NB4 (cell line): Measurements from ENCODE around the gene CAMKV.

Experiments
- CTCF ChIP-seq: IDR thresholded peaks from one replicate; pipeline ENCODE4 v1.5.1; 2012; ENCODE audit warnings: low read depth, low read length
- POLR2A ChIP-seq: IDR thresholded peaks from 2 replicates; pipeline ENCODE4 v1.6.1; 2011; ENCODE audit warnings: mild to moderate bottlenecking; ENCODE audit not compliant: insufficient read length; ENCODE audit errors: extremely low read depth

- TF ChIP-seq POLR2A (no peak), CTCF (no peak)
Measured at GRCh38 chr3:49872801-49873281, 3.1 kb upstream of the CAMKV start.
